Activated CD4-positive, alpha-beta memory T cell treated with anti-CD3 and anti-CD28 coated beads for 36 hours (primary cell): Measurements from ENCODE around the gene CA11. TPM values are rescaled to one million over a fixed set of nuclear protein-coding genes. Genes with fewer than 3 reads are reported as not detected.
A peak's percentile ranks its signal among the peaks of the same experiment; 100 is the strongest.
"Not testable (repeated sequence)": the region's sequence is repeated elsewhere in the genome, so short reads cannot be mapped to it uniquely, and the experiment has no call there.

Source experiments
- CTCF ChIA-PET: fragments of 350-600 bp; sonication (Branson Sonifier 250); formaldehyde crosslinking; loops from one replicate; lab custom pipeline; 2021; ENCODE audit warnings: antibody characterized with exemption, inconsistent platforms; lab: Charles Lee
- POLR2A ChIA-PET: fragments of 350-600 bp; sonication (Branson Sonifier 250); formaldehyde crosslinking; loops from one replicate; lab custom pipeline; 2021; ENCODE audit warnings: antibody characterized with exemption; lab: Charles Lee
- DNase-seq: peaks from one replicate; pipeline ENCODE4 v3.0.0-alpha.2; 2020
- H3K27ac Mint-ChIP-seq: one replicate; pipeline ENCODE4 v1.8.0; 2021; ENCODE audit warnings: mixed read lengths
- H3K27me3 Mint-ChIP-seq: one replicate; pipeline ENCODE4 v1.8.0; 2021; ENCODE audit warnings: mixed read lengths
- H3K36me3 Mint-ChIP-seq: one replicate; pipeline ENCODE4 v1.8.0; 2021; ENCODE audit warnings: mixed read lengths
- H3K4me1 Mint-ChIP-seq: one replicate; pipeline ENCODE4 v1.8.0; 2021; ENCODE audit warnings: low read depth, mixed read lengths
- H3K4me3 Mint-ChIP-seq: one replicate; pipeline ENCODE4 v1.8.0; 2021; ENCODE audit warnings: mild to moderate bottlenecking, mixed read lengths
- H3K9me3 Mint-ChIP-seq: one replicate; pipeline ENCODE4 v1.8.0; 2021; ENCODE audit warnings: mixed read lengths
- intact Hi-C: fragments of 100-400 bp; cut with micrococcal nuclease; formaldehyde crosslinking; loops from one replicate; pipeline ENCODE4 v1.15.1; 2023
- total RNA-seq, 2 experiments: library from RNA; stranded (reverse); gene quantifications; one replicate each; pipeline ENCODE4 v1.2.3, GENCODE V29; 2021

The CA11 gene
- total RNA-seq, 2 experiments from 2014 or later = 12.7 to 15.9 TPM

DNA sequence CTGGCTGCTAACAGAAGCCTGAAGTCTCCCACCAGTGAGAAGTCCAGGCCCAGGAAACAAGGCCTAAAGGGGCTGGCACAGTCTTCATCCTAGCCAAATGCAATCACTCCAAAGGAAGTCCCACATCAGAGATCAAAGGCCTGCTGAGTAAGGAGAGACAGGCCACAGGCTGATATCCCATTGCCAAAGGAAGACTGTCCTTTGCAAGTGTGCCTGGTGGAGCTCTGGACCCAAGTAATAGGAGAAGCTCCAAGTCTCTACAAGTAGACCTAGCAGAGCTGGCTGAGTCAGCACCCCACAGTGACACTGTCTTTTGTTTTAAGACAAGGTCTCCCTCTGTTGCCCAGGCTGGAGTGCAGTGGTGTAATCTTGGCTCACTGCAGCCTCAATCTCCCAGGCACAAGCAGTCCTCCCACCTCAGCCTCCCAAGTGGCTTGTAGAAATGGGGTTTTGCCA is 13.3 kb downstream of the CA11 start:
- Mint-ChIP-seq H3K9me3 (no peaks in the 10 kb centered on the region), H3K27ac (peak overlapping the region; percentile 59), H3K27me3 (no peaks in the 10 kb centered on the region), H3K36me3 (peaks cover 7% of the 10 kb centered on the region), H3K4me1 (peaks cover 37% of the 10 kb centered on the region), H3K4me3 (no peak overlapping the region)
- intact Hi-C loops = no loop called here
- POLR2A ChIA-PET = interaction anchor here (2.1 to 2.7 kb wide), 3 partner anchors 8 to 14 kb away, joined by 5 to 10 read pairs (median 8); partner anchors contain the start of genes CA11, RPL18 and SPHK2
- CTCF ChIA-PET = interaction anchor here (0.5 to 2.6 kb wide), 2 partner anchors 13 to 206 kb away, joined by 3 to 12 read pairs; partner anchors contain the start of gene CA11
- peak; percentile 29 for DNase-seq

DNA sequence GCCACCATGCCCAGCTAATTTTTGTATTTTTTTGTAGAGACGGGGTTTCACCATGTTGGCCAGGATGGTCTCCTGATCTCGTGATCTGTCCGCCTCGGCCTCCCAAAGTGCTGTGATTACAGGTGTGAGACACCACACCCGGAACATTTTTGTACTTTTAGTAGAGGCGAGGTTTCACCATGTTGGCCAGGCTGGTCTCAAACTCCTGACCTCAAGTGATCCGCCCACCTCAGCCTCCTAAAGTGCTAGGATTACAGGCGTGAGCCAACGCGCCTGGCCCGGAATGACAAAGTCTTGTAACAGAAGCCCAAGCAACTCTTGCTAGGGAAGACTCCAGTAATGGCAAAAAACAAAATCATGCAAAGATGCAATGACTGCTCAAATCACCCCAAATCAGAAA is 13.7 kb downstream of the CA11 start:
- H3K9me3 Mint-ChIP-seq, H3K4me3 Mint-ChIP-seq, intact Hi-C loops, DNase-seq, H3K27me3 Mint-ChIP-seq, H3K36me3 Mint-ChIP-seq: not testable (repeated sequence)
- peaks cover 37% of the 10 kb centered on the region for H3K4me1 Mint-ChIP-seq
- peak overlapping the region; percentile 59 for H3K27ac Mint-ChIP-seq
- ChIA-PET POLR2A (interaction anchor here (2.4 kb wide), 1 partner anchor 13 kb away, joined by 10 read pairs; the partner anchor contains the start of genes RPL18 and SPHK2), CTCF (interaction anchor here (2.6 kb wide), 1 partner anchor 13 kb away, joined by 12 read pairs; the partner anchor contains the start of gene CA11)

GRCh38 chr19:48631225-48631624 is 14.8 kb downstream of the CA11 start:
- H3K9me3 Mint-ChIP-seq = no peaks in the 10 kb centered on the region
- intact Hi-C loops = no loop called here
- ChIA-PET POLR2A (interaction anchor here (0.7 kb wide), 1 partner anchor 12 kb away, joined by 4 read pairs; the partner anchor contains the start of genes RPL18 and SPHK2), CTCF (no interaction called here)
- peaks cover 7% of the 10 kb centered on the region for H3K36me3 Mint-ChIP-seq
- H3K27me3 Mint-ChIP-seq = no peaks in the 10 kb centered on the region
- H3K4me3 Mint-ChIP-seq = no peak overlapping the region
- DNase-seq = no peak
- peak overlapping the region; percentile 23 for H3K27ac Mint-ChIP-seq
- H3K4me1 Mint-ChIP-seq = peaks cover 38% of the 10 kb centered on the region

GRCh38 chr19:48630296-48631063 is 15.5 kb downstream of the CA11 start:
- Mint-ChIP-seq H3K27ac (no peak overlapping the region), H3K4me3 (no peak overlapping the region), H3K36me3 (peaks cover 7% of the 10 kb centered on the region), H3K27me3 (no peaks in the 10 kb centered on the region), H3K4me1 (peaks cover 36% of the 10 kb centered on the region), H3K9me3 (no peaks in the 10 kb centered on the region)
- POLR2A ChIA-PET = no interaction called here
- intact Hi-C loops = no loop called here
- CTCF ChIA-PET = no interaction called here
- no peak for DNase-seq

GRCh38 chr19:48629599-48630295 is 16.2 kb downstream of the CA11 start:
- Mint-ChIP-seq H3K36me3 (peaks cover 7% of the 10 kb centered on the region), H3K27ac (no peak overlapping the region), H3K9me3 (no peaks in the 10 kb centered on the region), H3K4me1 (peaks cover 37% of the 10 kb centered on the region), H3K27me3 (no peaks in the 10 kb centered on the region), H3K4me3 (no peak overlapping the region)
- CTCF ChIA-PET = no interaction called here
- POLR2A ChIA-PET = no interaction called here
- intact Hi-C loops = no loop called here
- DNase-seq = peak; percentile 34

DNA sequence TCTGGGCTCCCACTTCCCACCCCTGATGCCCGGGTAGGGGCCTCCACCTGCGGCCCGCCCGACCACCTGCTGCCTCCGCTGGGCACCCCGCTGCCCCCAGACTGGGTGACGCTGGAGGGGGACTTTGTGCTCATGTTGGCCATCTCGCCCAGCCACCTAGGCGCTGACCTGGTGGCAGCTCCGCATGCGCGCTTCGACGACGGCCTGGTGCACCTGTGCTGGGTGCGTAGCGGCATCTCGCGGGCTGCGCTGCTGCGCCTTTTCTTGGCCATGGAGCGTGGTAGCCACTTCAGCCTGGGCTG is 16.7 kb downstream of the CA11 start:
- CTCF ChIA-PET = no interaction called here
- Mint-ChIP-seq H3K4me1 (peaks cover 37% of the 10 kb centered on the region), H3K27ac (no peak overlapping the region), H3K36me3 (peaks cover 7% of the 10 kb centered on the region), H3K9me3 (no peaks in the 10 kb centered on the region), H3K27me3 (no peaks in the 10 kb centered on the region), H3K4me3 (no peak overlapping the region)
- intact Hi-C loops = no loop called here
- POLR2A ChIA-PET = no interaction called here
- no peak for DNase-seq

DNA sequence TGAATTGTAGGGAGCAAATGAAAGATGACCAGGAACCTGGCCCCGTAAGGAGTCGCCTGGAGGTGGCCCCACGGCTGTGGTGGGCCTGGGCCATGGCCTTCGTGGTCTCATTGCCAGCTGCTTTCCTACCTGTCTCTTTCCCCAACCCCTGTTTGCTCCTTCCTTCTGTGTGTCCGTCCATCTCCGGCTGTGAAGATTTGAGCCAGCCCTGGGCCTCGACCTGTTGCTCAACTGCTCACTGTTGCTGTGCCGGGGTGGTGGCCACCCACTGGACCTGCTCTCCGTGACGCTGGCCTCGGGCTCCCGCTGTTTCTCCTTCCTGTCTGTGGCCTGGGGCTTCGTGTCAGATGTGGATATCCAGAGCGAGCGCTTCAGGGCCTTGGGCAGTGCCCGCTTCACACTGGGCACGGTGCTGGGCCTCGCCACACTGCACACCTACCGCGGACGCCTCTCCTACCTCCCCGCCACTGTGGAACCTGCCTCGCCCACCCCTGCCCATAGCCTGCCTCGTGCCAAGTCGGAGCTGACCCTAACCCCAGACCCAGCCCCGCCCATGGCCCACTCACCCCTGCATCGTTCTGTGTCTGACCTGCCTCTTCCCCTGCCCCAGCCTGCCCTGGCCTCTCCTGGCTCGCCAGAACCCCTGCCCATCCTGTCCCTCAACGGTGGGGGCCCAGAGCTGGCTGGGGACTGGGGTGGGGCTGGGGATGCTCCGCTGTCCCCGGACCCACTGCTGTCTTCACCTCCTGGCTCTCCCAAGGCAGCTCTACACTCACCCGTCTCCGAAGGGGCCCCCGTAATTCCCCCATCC is 17.3 kb downstream of the CA11 start:
- POLR2A ChIA-PET = no interaction called here
- no peaks in the 10 kb centered on the region for H3K27me3 Mint-ChIP-seq
- no peak overlapping the region for H3K27ac Mint-ChIP-seq
- peaks cover 38% of the 10 kb centered on the region for H3K4me1 Mint-ChIP-seq
- no peak for DNase-seq
- CTCF ChIA-PET = no interaction called here
- H3K4me3 Mint-ChIP-seq = no peak overlapping the region
- intact Hi-C loops = no loop called here
- no peaks in the 10 kb centered on the region for H3K9me3 Mint-ChIP-seq
- H3K36me3 Mint-ChIP-seq = peaks cover 9% of the 10 kb centered on the region

- ChIA-PET POLR2A (interaction anchor here (1.1 kb wide), 1 partner anchor 9 kb away, joined by 5 read pairs; the partner anchor contains the start of genes RPL18 and SPHK2), CTCF (no interaction called here)
- no peak overlapping the region for H3K27ac Mint-ChIP-seq
- H3K27me3 Mint-ChIP-seq = no peaks in the 10 kb centered on the region
- H3K4me1 Mint-ChIP-seq = peaks cover 38% of the 10 kb centered on the region
- H3K4me3 Mint-ChIP-seq = no peak overlapping the region
- DNase-seq = no peak
- intact Hi-C loops = no loop called here
- no peaks in the 10 kb centered on the region for H3K9me3 Mint-ChIP-seq
- peaks cover 13% of the 10 kb centered on the region for H3K36me3 Mint-ChIP-seq
Measured at GRCh38 chr19:48627865-48628314, 18.1 kb downstream of the CA11 start.

DNA sequence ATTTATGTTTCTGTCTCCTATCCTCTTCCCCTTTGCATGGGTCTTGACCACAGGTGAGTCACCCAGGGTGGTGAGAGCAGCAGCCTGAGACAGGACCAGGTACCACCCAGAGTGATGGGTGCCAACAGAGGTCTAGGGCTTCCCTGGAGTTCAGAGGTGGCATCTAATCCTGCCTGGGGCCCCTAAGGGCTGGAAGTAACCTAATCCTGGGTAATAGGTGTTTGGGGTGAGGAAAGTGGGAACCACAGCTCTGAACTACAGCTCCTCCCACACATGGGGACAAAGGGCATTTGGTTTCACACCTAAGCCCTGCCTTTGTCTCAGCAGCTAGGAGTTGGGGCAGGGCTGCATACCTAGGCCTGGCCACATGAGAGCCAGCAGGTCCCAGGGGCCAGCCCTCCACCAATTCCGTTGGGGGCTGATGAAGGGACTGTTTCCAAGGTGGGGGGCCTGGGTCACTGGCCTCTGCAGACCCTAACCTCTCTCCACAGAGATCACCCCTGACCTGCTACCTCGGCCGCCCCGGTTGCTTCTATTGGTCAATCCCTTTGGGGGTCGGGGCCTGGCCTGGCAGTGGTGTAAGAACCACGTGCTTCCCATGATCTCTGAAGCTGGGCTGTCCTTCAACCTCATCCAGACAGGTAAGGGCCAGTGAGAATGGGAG is 18.7 kb downstream of the CA11 start:
- Mint-ChIP-seq H3K27ac (peak overlapping the region; percentile 51), H3K27me3 (no peaks in the 10 kb centered on the region), H3K4me3 (no peak overlapping the region), H3K36me3 (peaks cover 14% of the 10 kb centered on the region), H3K9me3 (no peaks in the 10 kb centered on the region), H3K4me1 (peaks cover 38% of the 10 kb centered on the region)
- DNase-seq = peak; percentile 54
- ChIA-PET CTCF (no interaction called here), POLR2A (interaction anchor here (1.1 kb wide), 1 partner anchor 8 kb away, joined by 5 read pairs; the partner anchor contains the start of genes RPL18 and SPHK2)
- intact Hi-C loops = no loop called here

GRCh38 chr19:48625891-48626327 is 20.1 kb downstream of the CA11 start:
- Mint-ChIP-seq H3K27ac (no peak overlapping the region), H3K36me3 (peaks cover 15% of the 10 kb centered on the region), H3K27me3 (no peaks in the 10 kb centered on the region), H3K9me3 (no peaks in the 10 kb centered on the region), H3K4me1 (peaks cover 41% of the 10 kb centered on the region), H3K4me3 (no peak overlapping the region)
- POLR2A ChIA-PET = no interaction called here
- CTCF ChIA-PET = no interaction called here
- DNase-seq = no peak
- intact Hi-C loops = no loop called here
